DMS79 (cell line): ENCODE data around the gene NBPF3.
"Not testable (repeated sequence)": the region's sequence is repeated elsewhere in the genome, so short reads cannot be mapped to it uniquely, and the experiment has no call there.

ENCODE experiments used
- DNase-seq: peaks from one replicate; lab custom pipeline; 2025; lab: John Stamatoyannopoulos, UW

The NBPF3 gene

GRCh38 chr1:21519486-21520070, 79.6 kb downstream of the NBPF3 start:
- DNase-seq: not testable (repeated sequence)

DNA sequence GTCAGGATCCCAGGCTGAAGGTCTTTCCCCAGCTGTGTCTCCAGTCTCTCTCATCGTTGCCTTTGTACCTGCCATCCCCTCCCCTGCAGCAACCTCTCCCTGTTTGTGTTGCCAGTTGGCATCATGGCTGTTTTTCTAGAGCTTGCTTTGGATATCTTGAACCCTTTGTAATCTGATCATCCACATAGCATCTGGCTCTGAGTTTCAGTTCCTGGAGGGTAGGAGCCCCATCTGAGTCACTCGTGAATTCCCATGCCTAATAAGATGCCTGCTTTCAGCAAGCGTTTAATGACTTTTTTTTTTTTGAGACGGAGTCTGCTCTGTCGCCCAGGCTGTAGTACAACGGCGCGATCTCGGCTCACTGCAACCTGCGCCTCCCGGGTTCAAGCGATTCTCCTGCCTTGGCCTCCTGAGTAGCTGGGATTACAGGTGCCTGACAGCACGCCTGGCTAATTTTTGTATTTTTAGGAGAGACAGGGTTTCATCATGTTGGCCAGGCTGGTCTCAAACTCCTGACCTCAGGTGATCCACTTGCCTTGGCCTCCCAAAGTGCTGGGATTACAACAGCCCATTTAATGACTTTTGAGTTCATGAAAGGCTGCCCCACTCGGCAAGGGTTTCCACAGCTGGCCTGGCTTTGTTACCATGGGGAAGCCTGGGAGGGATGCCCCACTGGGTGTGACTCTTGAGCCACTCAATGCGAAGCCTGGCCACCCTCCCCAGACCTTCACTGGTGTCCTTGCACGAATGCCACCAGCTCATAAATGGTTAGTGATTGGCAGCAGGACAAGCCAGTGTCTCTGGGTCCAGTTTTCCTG, 81.2 kb downstream of the NBPF3 start:
- no peak for DNase-seq

DNA sequence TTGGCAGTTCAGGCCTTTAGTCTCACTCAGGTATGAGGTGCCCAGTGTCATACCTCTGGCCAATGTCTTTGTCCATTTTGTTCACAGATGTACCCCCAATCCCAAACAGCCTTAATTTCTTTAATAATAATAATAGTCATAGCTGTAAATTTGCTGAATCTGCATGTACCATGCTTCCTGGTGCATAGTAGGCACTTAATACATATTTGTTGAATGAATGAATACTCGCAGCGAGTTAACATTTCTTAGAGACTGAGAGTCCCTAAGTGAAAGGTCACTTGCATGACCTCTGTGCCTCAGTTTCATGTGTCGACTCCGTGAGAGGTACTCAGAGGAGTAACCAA, 81.8 kb downstream of the NBPF3 start:
- DNase-seq: no peak

- DNase-seq: no peak
These were observed 82.6 kb downstream of the NBPF3 start for GRCh38 chr1:21522525-21523038.

GRCh38 chr1:21523297-21523813, 83.4 kb downstream of the NBPF3 start:
- no peak for DNase-seq

DNA sequence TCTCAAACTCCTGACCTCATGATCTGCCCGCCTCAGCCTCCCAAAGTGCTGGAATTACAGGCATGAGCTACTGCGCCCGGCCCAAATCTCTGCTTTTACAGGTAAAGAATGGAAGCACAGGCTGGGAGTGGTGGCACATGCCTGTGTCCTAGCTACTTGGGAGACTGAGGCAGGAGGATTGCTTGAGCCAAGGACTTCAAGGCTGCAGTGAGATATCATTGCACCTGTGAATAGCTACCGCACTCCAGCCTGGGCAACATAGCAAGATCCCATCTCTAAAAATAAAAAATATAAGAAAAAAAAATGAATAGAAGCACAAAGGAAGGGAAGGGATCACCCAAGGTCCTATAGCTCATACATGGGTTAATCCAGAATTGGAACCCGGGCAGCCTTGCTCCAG, 84.3 kb downstream of the NBPF3 start:
- no peak for DNase-seq

- no peak for DNase-seq
These were observed 84.9 kb downstream of the NBPF3 start for GRCh38 chr1:21524686-21525339.

- no peak for DNase-seq
These were observed 85.4 kb downstream of the NBPF3 start for GRCh38 chr1:21525340-21525717.

DNA sequence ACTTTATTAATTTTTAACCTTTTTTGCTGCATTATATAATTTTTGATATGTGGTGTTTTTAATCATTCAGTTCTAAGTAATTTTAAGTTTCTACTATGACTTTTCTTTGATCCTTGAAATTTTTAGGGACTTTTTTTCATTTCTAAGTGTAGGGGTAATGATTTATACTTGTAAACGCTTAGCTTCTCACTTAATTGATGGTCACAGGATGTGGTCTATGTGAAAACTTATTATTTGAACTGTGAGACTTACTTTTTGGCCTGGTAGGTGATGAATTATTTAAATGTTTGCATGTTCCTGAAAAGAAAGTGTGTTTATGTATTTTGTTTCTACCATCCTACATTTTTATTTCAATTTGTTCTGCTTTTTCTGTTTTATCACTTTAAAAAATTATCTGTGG, 86.5 kb downstream of the NBPF3 start:
- DNase-seq: no peak

DNA sequence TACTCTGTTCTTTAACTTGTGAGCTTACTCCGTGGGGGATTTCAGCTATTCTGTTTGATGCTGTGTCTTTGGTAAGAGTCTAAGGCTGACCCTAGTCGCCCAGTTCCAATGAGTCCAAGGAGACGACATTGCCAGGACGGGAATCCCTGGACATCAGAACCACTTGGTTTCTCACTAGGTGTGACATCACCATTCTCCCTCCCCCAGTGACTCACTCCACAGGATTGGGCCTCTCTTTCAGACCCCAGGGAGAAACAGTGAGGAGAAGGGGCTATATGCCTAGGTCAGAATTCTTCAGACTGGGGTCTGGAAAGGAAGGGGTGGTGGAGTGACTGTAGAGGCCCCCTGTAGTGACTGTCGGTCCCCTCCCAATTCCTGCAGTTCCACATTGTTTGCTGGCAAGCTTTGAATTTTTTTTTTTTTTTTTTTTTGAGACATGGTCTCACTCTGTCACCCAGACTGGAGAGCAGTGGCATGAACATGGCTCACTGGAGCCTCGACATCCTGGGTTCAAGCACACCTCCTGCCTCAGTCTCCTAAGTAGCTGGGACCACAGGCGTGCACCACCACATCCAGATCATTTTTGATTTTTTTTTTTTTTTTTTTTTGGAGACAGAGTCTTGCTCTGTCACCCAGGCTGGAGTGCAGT, 90.6 kb downstream of the NBPF3 start:
- no peak for DNase-seq

- no peak for DNase-seq
These were observed 91.3 kb downstream of the NBPF3 start for GRCh38 chr1:21531241-21531640.

DNA sequence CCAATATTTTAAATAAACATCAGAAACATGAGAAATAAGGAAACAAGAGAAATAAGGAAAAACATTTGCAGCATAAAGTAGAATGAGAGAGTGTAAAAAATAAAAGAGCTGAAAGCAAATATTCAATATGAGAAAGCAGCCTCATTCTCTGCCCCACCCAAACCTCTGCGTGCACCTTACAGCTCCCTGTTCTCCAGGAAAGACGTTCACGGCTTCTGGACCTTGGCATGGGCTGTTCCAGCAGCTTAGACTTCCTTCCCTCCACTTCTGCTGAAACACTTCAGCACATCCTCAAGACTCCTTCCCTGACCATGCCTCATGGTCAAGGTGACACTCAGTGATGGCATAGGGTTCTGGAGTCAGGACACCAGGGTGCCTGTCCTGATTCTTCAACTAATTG, 92.6 kb downstream of the NBPF3 start:
- DNase-seq: no peak

GRCh38 chr1:21532992-21533534, 93.1 kb downstream of the NBPF3 start:
- no peak for DNase-seq

GRCh38 chr1:21534146-21534545, 94.2 kb downstream of the NBPF3 start:
- no peak for DNase-seq
